ENCODE measurements around the gene HIVEP3. TPM values are rescaled to one million over a fixed set of nuclear protein-coding genes. Genes with fewer than 3 reads are reported as not detected.
A peak's percentile ranks its signal among the peaks of the same experiment; 100 is the strongest.

Gene HIVEP3
- total RNA-seq, 1 experiment from 2014 or later, result 3.1 TPM

DNA sequence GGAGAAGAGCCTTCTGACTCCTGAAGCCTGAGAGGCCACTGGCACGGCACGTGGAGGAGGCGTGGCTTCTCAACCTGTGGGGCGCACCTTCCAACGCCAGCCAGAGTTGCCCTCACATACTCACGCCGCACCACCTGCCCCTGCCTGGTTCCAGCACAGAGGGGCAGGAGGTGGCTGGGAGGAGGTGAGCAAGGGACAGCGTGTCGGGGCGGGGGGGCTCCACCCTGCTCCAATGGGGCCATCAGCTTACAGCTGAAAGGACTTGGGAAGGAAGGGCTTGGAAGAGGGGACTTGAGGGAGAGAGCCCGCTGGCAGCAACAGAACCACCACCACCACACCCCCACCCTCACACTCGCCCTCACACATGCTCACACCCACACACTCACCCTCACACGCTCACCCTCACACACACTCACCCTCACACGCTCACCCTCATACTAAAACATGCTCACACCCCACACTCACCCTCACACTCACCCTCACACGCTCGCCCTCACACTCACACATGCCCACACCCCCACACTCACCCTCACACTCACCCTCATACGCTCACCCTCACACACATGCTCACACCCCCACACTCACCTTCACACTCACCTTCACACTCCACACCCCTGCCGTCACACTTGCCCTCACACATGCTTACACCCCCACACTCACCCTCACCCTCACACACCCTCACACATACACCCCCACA is 392.7 kb downstream of the HIVEP3 start:
- POLR2A ChIA-PET (ENCODE audit: low non-redundant PET), result no interaction called here
- TF ChIP-seq, protein P1, sequence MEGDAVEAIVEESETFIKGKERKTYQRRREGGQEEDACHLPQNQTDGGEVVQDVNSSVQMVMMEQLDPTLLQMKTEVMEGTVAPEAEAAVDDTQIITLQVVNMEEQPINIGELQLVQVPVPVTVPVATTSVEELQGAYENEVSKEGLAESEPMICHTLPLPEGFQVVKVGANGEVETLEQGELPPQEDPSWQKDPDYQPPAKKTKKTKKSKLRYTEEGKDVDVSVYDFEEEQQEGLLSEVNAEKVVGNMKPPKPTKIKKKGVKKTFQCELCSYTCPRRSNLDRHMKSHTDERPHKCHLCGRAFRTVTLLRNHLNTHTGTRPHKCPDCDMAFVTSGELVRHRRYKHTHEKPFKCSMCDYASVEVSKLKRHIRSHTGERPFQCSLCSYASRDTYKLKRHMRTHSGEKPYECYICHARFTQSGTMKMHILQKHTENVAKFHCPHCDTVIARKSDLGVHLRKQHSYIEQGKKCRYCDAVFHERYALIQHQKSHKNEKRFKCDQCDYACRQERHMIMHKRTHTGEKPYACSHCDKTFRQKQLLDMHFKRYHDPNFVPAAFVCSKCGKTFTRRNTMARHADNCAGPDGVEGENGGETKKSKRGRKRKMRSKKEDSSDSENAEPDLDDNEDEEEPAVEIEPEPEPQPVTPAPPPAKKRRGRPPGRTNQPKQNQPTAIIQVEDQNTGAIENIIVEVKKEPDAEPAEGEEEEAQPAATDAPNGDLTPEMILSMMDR (conservative IDR thresholded peaks at IDR 0.05; ENCODE audit: low read depth, low read length), result no peak
- no peak for TF ChIP-seq EZH2 (IDR thresholded peaks at IDR 0.05; ENCODE audit: borderline replicate concordance, low read depth, low read length, poor library complexity, severe bottlenecking)
- BruUV-seq (replicated peaks), result no TSS peak
- no peak overlapping the region for H3K4me3 ChIP-seq (ENCODE audit: low read depth, low read length, poor library complexity, severe bottlenecking)
- no peaks in the 10 kb centered on the region for H3K36me3 ChIP-seq (ENCODE audit: insufficient read depth, low read length, poor library complexity, severe bottlenecking)
- no peak overlapping the region for H3K27ac ChIP-seq (ENCODE audit: low read depth, low read length, poor library complexity, severe bottlenecking)
- DNase-seq (ENCODE audit: low spot score), result no peak
- H3K4me1 ChIP-seq (ENCODE audit: insufficient read depth, low read length, poor library complexity, severe bottlenecking), result no peaks in the 10 kb centered on the region
- no peaks in the 10 kb centered on the region for H3K9me3 ChIP-seq (ENCODE audit: low read depth, low read length, poor library complexity, severe bottlenecking)
- H3K27me3 ChIP-seq (replicated peaks; ENCODE audit: insufficient read depth, low read depth, low read length, poor library complexity), result no peaks in the 10 kb centered on the region
- CTCF ChIA-PET, result interaction anchor here (0.9 kb wide), 1 partner anchor 10 kb away, joined by 3 read pairs; no protein-coding TSS in a partner anchor
- intact Hi-C loops (cut with micrococcal nuclease; ENCODE audit: unreplicated experiment), result no loop called here

DNA sequence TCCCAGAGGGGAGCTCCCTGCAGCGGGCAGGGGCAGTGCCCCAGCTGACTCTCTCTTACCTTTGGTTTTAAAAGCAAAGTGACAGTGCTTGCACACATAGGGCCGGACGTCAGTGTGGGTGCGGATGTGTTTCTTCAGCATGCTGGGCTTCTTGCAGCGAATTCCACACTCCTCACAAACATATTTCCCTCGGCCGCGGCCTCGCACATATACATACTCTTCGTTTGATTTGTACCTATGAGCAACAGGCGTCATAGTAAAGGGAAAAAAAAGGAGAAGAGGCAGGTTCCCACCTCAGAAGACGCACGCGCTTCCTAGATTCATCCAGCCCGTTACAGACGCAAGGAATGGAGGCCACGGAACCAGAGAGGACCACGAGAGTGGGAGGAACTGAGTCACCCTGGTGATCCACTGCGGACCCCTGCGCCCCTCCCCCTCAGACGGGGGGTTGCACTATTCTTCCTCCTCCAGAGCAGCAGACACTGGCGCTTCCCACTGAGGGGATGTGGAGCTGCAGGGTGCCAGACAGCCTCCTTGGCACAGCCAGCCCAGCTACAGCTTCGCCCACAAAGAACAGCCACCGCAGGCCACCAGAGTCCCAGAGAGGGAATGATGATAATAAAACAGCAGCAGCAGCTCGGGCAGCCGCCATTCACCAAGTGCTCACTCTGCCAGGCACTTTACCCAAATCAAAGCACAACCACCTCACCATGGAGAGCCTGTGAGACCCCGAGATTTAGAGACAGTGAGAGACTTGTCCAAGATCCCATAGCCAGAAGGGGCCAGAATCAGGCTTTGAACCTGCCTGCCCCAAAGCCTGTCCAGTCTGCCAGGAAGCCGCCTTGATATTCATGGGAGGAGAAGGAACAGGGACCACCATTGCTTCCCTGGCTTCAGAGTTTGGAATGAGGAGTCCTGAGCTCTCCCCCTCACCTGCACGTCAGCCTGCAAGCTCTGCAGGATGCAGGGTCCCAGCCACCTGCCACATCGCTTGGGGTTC is 393.7 kb downstream of the HIVEP3 start:
- no TSS peak for BruUV-seq (replicated peaks)
- H3K27me3 ChIP-seq (replicated peaks; ENCODE audit: insufficient read depth, low read depth, low read length, poor library complexity), result no peaks in the 10 kb centered on the region
- H3K36me3 ChIP-seq (ENCODE audit: insufficient read depth, low read length, poor library complexity, severe bottlenecking), result no peaks in the 10 kb centered on the region
- no peak overlapping the region for H3K4me3 ChIP-seq (ENCODE audit: low read depth, low read length, poor library complexity, severe bottlenecking)
- no peak overlapping the region for H3K27ac ChIP-seq (ENCODE audit: low read depth, low read length, poor library complexity, severe bottlenecking)
- DNase-seq (ENCODE audit: low spot score), result peak; percentile 15
- H3K4me1 ChIP-seq (ENCODE audit: insufficient read depth, low read length, poor library complexity, severe bottlenecking), result no peaks in the 10 kb centered on the region
- H3K9me3 ChIP-seq (ENCODE audit: low read depth, low read length, poor library complexity, severe bottlenecking), result no peaks in the 10 kb centered on the region
- ChIA-PET POLR2A (ENCODE audit: low non-redundant PET) (no interaction called here), CTCF (interaction anchor here (0.9 kb wide), 1 partner anchor 9 kb away, joined by 3 read pairs; no protein-coding TSS in a partner anchor)
- TF ChIP-seq EZH2 (IDR thresholded peaks at IDR 0.05; ENCODE audit: borderline replicate concordance, low read depth, low read length, poor library complexity, severe bottlenecking), result no peak
- TF ChIP-seq, protein P1 (conservative IDR thresholded peaks at IDR 0.05; ENCODE audit: low read depth, low read length), result no peak
- intact Hi-C loops (cut with micrococcal nuclease; ENCODE audit: unreplicated experiment), result no loop called here

DNA sequence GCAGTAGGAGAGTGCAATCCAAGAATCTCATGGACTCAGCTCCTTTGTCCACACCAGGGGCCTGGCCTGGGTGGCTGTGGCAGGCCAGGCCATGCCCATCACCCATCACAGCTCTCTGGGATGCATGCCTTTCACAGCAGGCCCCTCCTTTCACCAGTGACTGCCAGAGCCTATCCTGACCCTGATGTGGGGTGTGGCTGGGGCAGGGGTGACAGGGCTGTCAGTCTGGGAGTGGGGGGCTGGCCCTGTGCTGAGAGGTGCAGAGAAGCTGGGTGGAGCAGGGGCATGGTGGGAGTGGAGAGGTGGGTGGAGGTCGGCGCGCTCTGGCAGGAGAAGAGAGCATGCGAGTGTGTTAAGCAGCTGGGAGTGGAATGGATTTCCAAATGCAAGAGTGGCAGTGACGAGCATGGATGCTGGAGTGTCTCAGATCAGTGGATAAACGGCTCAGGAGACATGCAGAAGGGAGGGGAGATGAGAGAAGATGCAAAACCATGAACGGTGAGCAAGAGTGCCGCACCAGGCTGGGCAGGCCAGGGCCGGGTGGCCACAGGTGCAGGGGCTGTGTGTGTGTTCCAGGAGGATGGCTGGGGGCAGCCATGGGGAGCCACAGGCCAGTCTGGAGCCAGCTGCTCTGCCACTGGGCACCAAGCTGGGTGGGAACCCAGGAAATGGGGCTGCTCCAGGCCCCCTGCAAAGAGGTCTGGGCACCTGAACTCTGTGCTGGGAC is 394.6 kb downstream of the HIVEP3 start:
- Histone ChIP-seq H3K4me1 (ENCODE audit: insufficient read depth, low read length, poor library complexity, severe bottlenecking) (no peaks in the 10 kb centered on the region), H3K27me3 (replicated peaks; ENCODE audit: insufficient read depth, low read depth, low read length, poor library complexity) (no peaks in the 10 kb centered on the region), H3K36me3 (ENCODE audit: insufficient read depth, low read length, poor library complexity, severe bottlenecking) (no peaks in the 10 kb centered on the region), H3K27ac (ENCODE audit: low read depth, low read length, poor library complexity, severe bottlenecking) (no peak overlapping the region), H3K4me3 (ENCODE audit: low read depth, low read length, poor library complexity, severe bottlenecking) (no peak overlapping the region), H3K9me3 (ENCODE audit: low read depth, low read length, poor library complexity, severe bottlenecking) (no peaks in the 10 kb centered on the region)
- no peak for DNase-seq (ENCODE audit: low spot score)
- intact Hi-C loops (cut with micrococcal nuclease; ENCODE audit: unreplicated experiment), result no loop called here
- ChIA-PET CTCF (no interaction called here), POLR2A (ENCODE audit: low non-redundant PET) (no interaction called here)
- no TSS peak for BruUV-seq (replicated peaks)
- no peak for TF ChIP-seq EZH2 (IDR thresholded peaks at IDR 0.05; ENCODE audit: borderline replicate concordance, low read depth, low read length, poor library complexity, severe bottlenecking)
- TF ChIP-seq, protein P1 (conservative IDR thresholded peaks at IDR 0.05; ENCODE audit: low read depth, low read length), result no peak
